D341Med (cell line): ENCODE data around the gene ZNF865.
A peak's percentile ranks its signal among the peaks of the same experiment; 100 is the strongest.

Experiments
- DNase-seq: peaks from one replicate; pipeline ENCODE4 v3.0.0; 2012; ENCODE audit warnings: low spot score

ZNF865 gene

GRCh38 chr19:55586976-55587668 lies 18.3 kb upstream of the ZNF865 start:
- DNase-seq, result peak; percentile 96

- DNase-seq, result no peak
Observed at GRCh38 chr19:55588738-55589137, 16.7 kb upstream of the ZNF865 start.

- no peak for DNase-seq
Observed at GRCh38 chr19:55590109-55590508, 15.3 kb upstream of the ZNF865 start.

GRCh38 chr19:55590617-55591016 lies 14.8 kb upstream of the ZNF865 start:
- DNase-seq, result no peak

- no peak for DNase-seq
Observed at GRCh38 chr19:55591555-55591954, 13.9 kb upstream of the ZNF865 start.

- no peak for DNase-seq
Observed at GRCh38 chr19:55592391-55593090, 12.9 kb upstream of the ZNF865 start.

GRCh38 chr19:55593096-55593772 lies 12.2 kb upstream of the ZNF865 start:
- no peak for DNase-seq

GRCh38 chr19:55594996-55595545 lies 10.4 kb upstream of the ZNF865 start:
- no peak for DNase-seq

- DNase-seq, result no peak
Observed at GRCh38 chr19:55596304-55596703, 9.1 kb upstream of the ZNF865 start.

GRCh38 chr19:55597501-55597921 lies 7.9 kb upstream of the ZNF865 start:
- DNase-seq, result no peak

- DNase-seq, result no peak
Observed at GRCh38 chr19:55598034-55598433, 7.4 kb upstream of the ZNF865 start.

- DNase-seq, result peak; percentile 86
Observed at GRCh38 chr19:55598719-55599467, 6.6 kb upstream of the ZNF865 start.

- DNase-seq, result peak; percentile 86
Observed at GRCh38 chr19:55599468-55599841, 6.0 kb upstream of the ZNF865 start, which contains the start of gene FIZ1. Gene FIZ1, minus strand, starts transcription at chr19:55599517. Its CDS starts 1,652 bp downstream, at chr19:55597865.

- peak; percentile 92 for DNase-seq
Observed at GRCh38 chr19:55599842-55600661, 5.4 kb upstream of the ZNF865 start, which contains the start of gene ZNF524. Gene ZNF524, plus strand, starts transcription at chr19:55600288. Its CDS starts 1,825 bp downstream, at chr19:55602113.

- no peak for DNase-seq
Observed at GRCh38 chr19:55600662-55601028, 4.8 kb upstream of the ZNF865 start.

GRCh38 chr19:55601084-55601483 lies 4.4 kb upstream of the ZNF865 start:
- no peak for DNase-seq

GRCh38 chr19:55602104-55603001 lies 3.1 kb upstream of the ZNF865 start:
- DNase-seq, result no peak

GRCh38 chr19:55603115-55603514 lies 2.3 kb upstream of the ZNF865 start:
- DNase-seq, result no peak

GRCh38 chr19:55603581-55604292 lies 1.7 kb upstream of the ZNF865 start:
- no peak for DNase-seq
